ENCODE data around the gene SLCO1C1. TPM values are rescaled to one million over a fixed set of nuclear protein-coding genes. Genes with fewer than 3 reads are reported as not detected.

SLCO1C1 gene
- total and polyA plus RNA-seq, 5 donors from 2014 or later, result not detected

GRCh38 chr12:20701106-20701505, 6.0 kb downstream of the SLCO1C1 start:
- no peaks in the 10 kb centered on the region for H3K36me3 ChIP-seq (ENCODE audit: control insufficient read depth, insufficient read depth, low read length)
- H3K27me3 ChIP-seq (ENCODE audit: control insufficient read depth, insufficient read depth, low read length), result no peaks in the 10 kb centered on the region
- H3K9me3 Mint-ChIP-seq, result peaks cover 0 to 6% (median 0%) of the 10 kb centered on the region in 7 donors
- H3K4me1 Mint-ChIP-seq, result no peaks in the 10 kb centered on the region
- H3K27ac ChIP-seq (ENCODE audit: insufficient read depth, low read length, poor library complexity, severe bottlenecking), result no peak overlapping the region
- no peak overlapping the region for H3K27ac Mint-ChIP-seq
- no peaks in the 10 kb centered on the region for H3K9me3 ChIP-seq (ENCODE audit: control insufficient read depth in 2 of 2, low read length in 2 of 2)
- no peaks in the 10 kb centered on the region for H3K4me1 ChIP-seq (ENCODE audit: control insufficient read depth, insufficient read depth, low read length, poor library complexity, severe bottlenecking)
- no peaks in the 10 kb centered on the region for H3K36me3 Mint-ChIP-seq
- DNase-seq (no peak), ATAC-seq (ENCODE audit: low read depth in 2 of 2) (no peak)
- no peak overlapping the region for H3K4me3 ChIP-seq (ENCODE audit: low read depth, low read length)
- H3K4me3 Mint-ChIP-seq, result no peak overlapping the region
- H3K27me3 Mint-ChIP-seq, result no peaks in the 10 kb centered on the region

GRCh38 chr12:20704860-20705259, 9.7 kb downstream of the SLCO1C1 start:
- Mint-ChIP-seq H3K36me3 (no peaks in the 10 kb centered on the region), H3K27ac (no peak overlapping the region), H3K27me3 (no peaks in the 10 kb centered on the region), H3K4me3 (no peak overlapping the region), H3K9me3 (peaks cover 0 to 6% (median 2%) of the 10 kb centered on the region in 7 donors), H3K4me1 (no peaks in the 10 kb centered on the region)
- DNase-seq, result no peak
- Histone ChIP-seq H3K36me3 (ENCODE audit: control insufficient read depth, insufficient read depth, low read length) (no peaks in the 10 kb centered on the region), H3K27ac (ENCODE audit: insufficient read depth, low read length, poor library complexity, severe bottlenecking) (no peak overlapping the region), H3K9me3 (ENCODE audit: control insufficient read depth in 2 of 2, low read length in 2 of 2) (no peaks in the 10 kb centered on the region), H3K27me3 (ENCODE audit: control insufficient read depth, insufficient read depth, low read length) (no peaks in the 10 kb centered on the region), H3K4me3 (ENCODE audit: low read depth, low read length) (no peak overlapping the region), H3K4me1 (ENCODE audit: control insufficient read depth, insufficient read depth, low read length, poor library complexity, severe bottlenecking) (no peaks in the 10 kb centered on the region)
- no peak for ATAC-seq (ENCODE audit: low read depth in 2 of 2)

GRCh38 chr12:20711846-20712245, 16.7 kb downstream of the SLCO1C1 start:
- Mint-ChIP-seq H3K27ac (no peak overlapping the region), H3K9me3 (peaks cover 0 to 9% (median 2%) of the 10 kb centered on the region in 7 donors), H3K4me3 (no peak overlapping the region), H3K36me3 (no peaks in the 10 kb centered on the region), H3K27me3 (no peaks in the 10 kb centered on the region), H3K4me1 (no peaks in the 10 kb centered on the region)
- no peak for DNase-seq
- no peak overlapping the region for H3K27ac ChIP-seq (ENCODE audit: insufficient read depth, low read length, poor library complexity, severe bottlenecking)
- no peaks in the 10 kb centered on the region for H3K36me3 ChIP-seq (ENCODE audit: control insufficient read depth, insufficient read depth, low read length)
- ATAC-seq (ENCODE audit: low read depth in 2 of 2), result no peak
- no peaks in the 10 kb centered on the region for H3K27me3 ChIP-seq (ENCODE audit: control insufficient read depth, insufficient read depth, low read length)
- no peaks in the 10 kb centered on the region for H3K4me1 ChIP-seq (ENCODE audit: control insufficient read depth, insufficient read depth, low read length, poor library complexity, severe bottlenecking)
- no peak overlapping the region for H3K4me3 ChIP-seq (ENCODE audit: low read depth, low read length)
- no peaks in the 10 kb centered on the region for H3K9me3 ChIP-seq (ENCODE audit: control insufficient read depth in 2 of 2, low read length in 2 of 2)

- Mint-ChIP-seq H3K27me3 (no peaks in the 10 kb centered on the region), H3K4me3 (no peak overlapping the region), H3K27ac (no peak overlapping the region), H3K4me1 (no peaks in the 10 kb centered on the region), H3K9me3 (peaks cover 0 to 5% (median 3%) of the 10 kb centered on the region in 7 donors), H3K36me3 (no peaks in the 10 kb centered on the region)
- DNase-seq (no peak), ATAC-seq (ENCODE audit: low read depth in 2 of 2) (no peak)
- H3K4me1 ChIP-seq (ENCODE audit: control insufficient read depth, insufficient read depth, low read length, poor library complexity, severe bottlenecking), result no peaks in the 10 kb centered on the region
- no peaks in the 10 kb centered on the region for H3K9me3 ChIP-seq (ENCODE audit: control insufficient read depth in 2 of 2, low read length in 2 of 2)
- H3K36me3 ChIP-seq (ENCODE audit: control insufficient read depth, insufficient read depth, low read length), result no peaks in the 10 kb centered on the region
- no peaks in the 10 kb centered on the region for H3K27me3 ChIP-seq (ENCODE audit: control insufficient read depth, insufficient read depth, low read length)
- no peak overlapping the region for H3K27ac ChIP-seq (ENCODE audit: insufficient read depth, low read length, poor library complexity, severe bottlenecking)
- H3K4me3 ChIP-seq (ENCODE audit: low read depth, low read length), result no peak overlapping the region
Measured at GRCh38 chr12:20716037-20716436, 20.9 kb downstream of the SLCO1C1 start.

GRCh38 chr12:20716985-20717384, 21.9 kb downstream of the SLCO1C1 start:
- Mint-ChIP-seq H3K4me1 (no peaks in the 10 kb centered on the region), H3K27ac (no peak overlapping the region), H3K27me3 (no peaks in the 10 kb centered on the region), H3K9me3 (peaks cover 0 to 5% (median 2%) of the 10 kb centered on the region in 7 donors), H3K36me3 (no peaks in the 10 kb centered on the region), H3K4me3 (no peak overlapping the region)
- no peak overlapping the region for H3K4me3 ChIP-seq (ENCODE audit: low read depth, low read length)
- ATAC-seq (ENCODE audit: low read depth in 2 of 2), result no peak
- no peak overlapping the region for H3K27ac ChIP-seq (ENCODE audit: insufficient read depth, low read length, poor library complexity, severe bottlenecking)
- no peaks in the 10 kb centered on the region for H3K9me3 ChIP-seq (ENCODE audit: control insufficient read depth in 2 of 2, low read length in 2 of 2)
- no peak for DNase-seq
- H3K36me3 ChIP-seq (ENCODE audit: control insufficient read depth, insufficient read depth, low read length), result no peaks in the 10 kb centered on the region
- H3K27me3 ChIP-seq (ENCODE audit: control insufficient read depth, insufficient read depth, low read length), result no peaks in the 10 kb centered on the region
- no peaks in the 10 kb centered on the region for H3K4me1 ChIP-seq (ENCODE audit: control insufficient read depth, insufficient read depth, low read length, poor library complexity, severe bottlenecking)

GRCh38 chr12:20718294-20718693, 23.2 kb downstream of the SLCO1C1 start:
- H3K27me3 Mint-ChIP-seq, result no peaks in the 10 kb centered on the region
- no peak for ATAC-seq (ENCODE audit: low read depth in 2 of 2)

GRCh38 chr12:20722142-20722541, 27.0 kb downstream of the SLCO1C1 start:
- Mint-ChIP-seq H3K9me3 (peaks cover 0 to 3% (median 2%) of the 10 kb centered on the region in 7 donors), H3K4me1 (no peaks in the 10 kb centered on the region), H3K4me3 (no peak overlapping the region), H3K27ac (no peak overlapping the region), H3K27me3 (no peaks in the 10 kb centered on the region), H3K36me3 (no peaks in the 10 kb centered on the region)
- Histone ChIP-seq H3K27ac (ENCODE audit: insufficient read depth, low read length, poor library complexity, severe bottlenecking) (no peak overlapping the region), H3K9me3 (ENCODE audit: control insufficient read depth in 2 of 2, low read length in 2 of 2) (no peaks in the 10 kb centered on the region), H3K27me3 (ENCODE audit: control insufficient read depth, insufficient read depth, low read length) (no peaks in the 10 kb centered on the region), H3K4me1 (ENCODE audit: control insufficient read depth, insufficient read depth, low read length, poor library complexity, severe bottlenecking) (no peaks in the 10 kb centered on the region), H3K36me3 (ENCODE audit: control insufficient read depth, insufficient read depth, low read length) (no peaks in the 10 kb centered on the region), H3K4me3 (ENCODE audit: low read depth, low read length) (no peak overlapping the region)
- DNase-seq, result no peak
- no peak for ATAC-seq (ENCODE audit: low read depth in 2 of 2)

More at GRCh38 chr12:20718294-20718693, 23.2 kb downstream of the SLCO1C1 start:
- no peak for DNase-seq
- no peak overlapping the region for H3K27ac Mint-ChIP-seq
- no peak overlapping the region for H3K4me3 Mint-ChIP-seq
- H3K9me3 ChIP-seq (ENCODE audit: control insufficient read depth in 2 of 2, low read length in 2 of 2), result no peaks in the 10 kb centered on the region
- peaks cover 0 to 3% (median 2%) of the 10 kb centered on the region in 7 donors for H3K9me3 Mint-ChIP-seq
- no peaks in the 10 kb centered on the region for H3K36me3 Mint-ChIP-seq
- no peaks in the 10 kb centered on the region for H3K27me3 ChIP-seq (ENCODE audit: control insufficient read depth, insufficient read depth, low read length)
- no peaks in the 10 kb centered on the region for H3K4me1 Mint-ChIP-seq
- no peak overlapping the region for H3K27ac ChIP-seq (ENCODE audit: insufficient read depth, low read length, poor library complexity, severe bottlenecking)
- no peak overlapping the region for H3K4me3 ChIP-seq (ENCODE audit: low read depth, low read length)
- no peaks in the 10 kb centered on the region for H3K36me3 ChIP-seq (ENCODE audit: control insufficient read depth, insufficient read depth, low read length)
- no peaks in the 10 kb centered on the region for H3K4me1 ChIP-seq (ENCODE audit: control insufficient read depth, insufficient read depth, low read length, poor library complexity, severe bottlenecking)

DNA sequence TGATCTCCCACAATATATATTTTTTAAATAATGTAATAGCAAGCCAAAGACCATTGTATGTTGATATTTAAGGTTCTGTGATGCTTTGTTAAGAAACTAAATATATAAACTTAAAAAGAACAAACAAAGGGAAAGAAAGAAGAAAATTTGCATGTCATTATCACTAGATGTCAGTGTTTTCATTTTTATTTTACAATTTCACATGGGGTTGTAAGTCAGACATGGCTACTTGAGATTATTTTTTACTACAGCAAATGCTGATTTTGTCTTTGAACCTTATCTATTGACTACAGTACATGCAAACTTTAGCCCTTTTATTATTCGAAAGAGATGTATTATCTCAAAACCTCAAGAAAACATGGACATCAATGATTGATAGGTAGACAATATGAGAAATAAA, 36.1 kb downstream of the SLCO1C1 start:
- DNase-seq (no peak), ATAC-seq (ENCODE audit: low read depth in 2 of 2) (no peak)
- Histone ChIP-seq H3K4me1 (ENCODE audit: control insufficient read depth, insufficient read depth, low read length, poor library complexity, severe bottlenecking) (no peaks in the 10 kb centered on the region), H3K9me3 (ENCODE audit: control insufficient read depth in 2 of 2, low read length in 2 of 2) (no peaks in the 10 kb centered on the region), H3K27ac (ENCODE audit: insufficient read depth, low read length, poor library complexity, severe bottlenecking) (no peak overlapping the region), H3K36me3 (ENCODE audit: control insufficient read depth, insufficient read depth, low read length) (no peaks in the 10 kb centered on the region), H3K27me3 (ENCODE audit: control insufficient read depth, insufficient read depth, low read length) (no peaks in the 10 kb centered on the region), H3K4me3 (ENCODE audit: low read depth, low read length) (no peak overlapping the region)
- Mint-ChIP-seq H3K27me3 (no peaks in the 10 kb centered on the region), H3K4me3 (no peak overlapping the region), H3K36me3 (no peaks in the 10 kb centered on the region), H3K9me3 (peaks cover 0 to 6% (median 0%) of the 10 kb centered on the region in 7 donors), H3K27ac (no peak overlapping the region), H3K4me1 (no peaks in the 10 kb centered on the region)

Measured in CD4-positive, CD25-positive, alpha-beta regulatory T cell (primary cell).